Heart left ventricle (tissue), 16 donors: ENCODE data around the gene WNT9A. TPM values are rescaled to one million over a fixed set of nuclear protein-coding genes. Genes with fewer than 3 reads are reported as not detected.

ENCODE experiments used
- ATAC-seq, 4 donors: fragments of 200-7000 bp; cut with Tn5 transposase; one replicate each; pipeline ENCODE4 v1.9.1; 2020 to 2022; ENCODE audit warnings: moderate library complexity in 4 of 4, mild to moderate bottlenecking in 3 of 4, moderate number of reproducible peaks in 1 of 4
- DNase-seq, 5 donors: peaks; one replicate each; pipeline ENCODE4 v3.0.0-alpha.2; 2020
- H3K27ac ChIP-seq, 12 donors: fragments of 200-600 bp; sonication (generic) in 4 of 12; one replicate each; pipeline versions ENCODE4 v1.5.0 to v1.8.0; 2016 to 2022; ENCODE audit warnings: mild to moderate bottlenecking in 2 of 12
- H3K27me3 ChIP-seq, 9 donors: fragments of 200-600 bp; sonication (generic) in 2 of 9; one replicate each; pipeline versions ENCODE4 v1.5.1 to v1.8.0; 2016 to 2022; ENCODE audit warnings: mild to moderate bottlenecking in 3 of 9
- H3K36me3 ChIP-seq, 9 donors: fragments of 200-600 bp; sonication (generic) in 2 of 9; one replicate each; pipeline versions ENCODE4 v1.5.0 to v1.8.0; 2018 to 2022; ENCODE audit warnings: mild to moderate bottlenecking in 2 of 9
- H3K4me1 ChIP-seq, 12 donors: fragments of 200-600 bp; sonication (generic) in 4 of 12; one replicate each; pipeline versions ENCODE4 v1.5.0 to v1.8.0; 2016 to 2022; ENCODE audit warnings: mild to moderate bottlenecking in 3 of 12
- H3K4me3 ChIP-seq, 12 donors: fragments of 200-600 bp; sonication (generic) in 4 of 12; one replicate each; pipeline versions ENCODE4 v1.5.0 to v1.8.0; 2017 to 2022; ENCODE audit warnings: mild to moderate bottlenecking in 9 of 12, moderate library complexity in 4 of 12
- H3K9me3 ChIP-seq, 12 donors: fragments of 200-600 bp; sonication (generic) in 4 of 12; one replicate each; pipeline versions ENCODE4 v1.5.0 to v1.8.0; 2016 to 2022; ENCODE audit warnings: mild to moderate bottlenecking in 1 of 12
- CTCF ChIP-seq, 12 donors: fragments of 200-600 bp; sonication (generic) in 4 of 12; IDR thresholded peaks; one replicate each; pipeline versions ENCODE4 v1.5.0 to v1.8.0; 2018 to 2022; ENCODE audit warnings: antibody characterized with exemption in 12 of 12, mild to moderate bottlenecking in 5 of 12
- POLR2A ChIP-seq, 2 donors: fragments of 450-650 bp; IDR thresholded peaks; one replicate each; pipeline ENCODE4 v1.6.1; 2017; ENCODE audit warnings: antibody characterized with exemption in 2 of 2, mild to moderate bottlenecking in 2 of 2, moderate library complexity in 2 of 2
- WGBS, 4 donors: extraction: QIAGEN DNeasy Blood & Tissue Kit in 2 of 4; methylation state at CpG; one replicate each; pipeline versions ENCODE4 v1.1.5 to v1.1.7; 2013 to 2018; 5-methylcytosine and 5-hydroxymethylcytosine counted together
- intact Hi-C, 10 donors: fragments of 100-400 bp; cut with DNase I; formaldehyde crosslinking; loops; one replicate each; pipeline versions ENCODE4 v1.11.1 to v1.14.2; 2022
- polyA plus RNA-seq, 2 donors: library from polyadenylated mRNA; stranded (reverse); fragments of 200-250 nt; gene quantifications; one replicate each; pipeline ENCODE4 v1.2.3, GENCODE V29; 2013
- total RNA-seq, 9 donors: library from RNA; depleted of rRNA in 2 of 9; stranded (reverse); fragments of >200 nt in 2 of 9; fragmentation: NEBNext Ultra II Directional in 3 of 9; extraction: Animal tissue kit (Norgen Biotek cat#: 25700) in 3 of 9; gene quantifications; one replicate each; pipeline versions ENCODE4 v1.1.0 to v1.2.4, GENCODE V29; 2016 to 2023
- donor health status: ischemic (EF 13 %, LVEDD 7.1; RV severe dilation, severe dysfunction).
- donor health status: healthy with polysubstance abuse.
- donor health status: DM: no; HTN: yes; CAD: no.
- donor health status: DM: no; HTN: no; CAD: no.
- donor health status: ischemic (EF 25% LVEDD 6.9; RV normal size, moderate dysfunction).
- donor health status: ischemic (EF 25% LVEDD 5.7; RV mildly dilated, moderate dysfunction).
- donor health status: healthy.
- donor health status: DM: yes; HTN: yes; CAD: no.
- donor health status: ischemic (EF 35%, LVEDD 5.7; RV mildly dilated, moderate dysfunction).
- donor health status: nonischemic (EF 11% LVEDD 7.7; RV severe dilation, severe dysfunction).
- donor health status: DM: yes; HTN: yes; CAD: no.
- donor health status: PGD.
- donor health status: ischemic (EF 29% LVEDD 5.4; RV normal size, mild dysfunction).
- donor health status: nonischemic (EF 23%, LVEDD 6.1; RV moderate dilation, normal function).

Gene WNT9A
- total and polyA plus RNA-seq, 11 donors: 0.54 to 29.8 (median 2.3) TPM

- Histone ChIP-seq H3K4me1 (no peaks in the 10 kb centered on the region), H3K27ac (no peak overlapping the region), H3K36me3 (no peaks in the 10 kb centered on the region), H3K4me3 (no peak overlapping the region), H3K9me3 (no peaks in the 10 kb centered on the region), H3K27me3 (no peaks in the 10 kb centered on the region)
- DNase-seq (no peak), ATAC-seq (no peak)
- intact Hi-C loops: no loop called here
- 92 to 98% (median 96%) methylated on average over 1 of the region's 1 CpG for WGBS, 4 donors
- no peak for TF ChIP-seq POLR2A (IDR thresholded peaks at IDR 0.05)
- no peak for TF ChIP-seq CTCF (IDR thresholded peaks at IDR 0.05)
Measured at GRCh38 chr1:227906550-227907071, 41.1 kb downstream of the WNT9A start.

GRCh38 chr1:227905573-227906487 lies 41.9 kb downstream of the WNT9A start:
- intact Hi-C loops: no loop called here
- Histone ChIP-seq H3K4me3 (no peak overlapping the region), H3K9me3 (no peaks in the 10 kb centered on the region), H3K4me1 (no peaks in the 10 kb centered on the region), H3K27ac (no peak overlapping the region), H3K27me3 (no peaks in the 10 kb centered on the region), H3K36me3 (no peaks in the 10 kb centered on the region)
- DNase-seq (peak in 1 of 5 donors; percentile 21), ATAC-seq (no peak)
- no peak for TF ChIP-seq POLR2A (IDR thresholded peaks at IDR 0.05)
- no peak for TF ChIP-seq CTCF (IDR thresholded peaks at IDR 0.05)
- WGBS, 4 donors: 75 to 89% (median 83%) methylated on average over 13 to 15 of the region's 15 CpGs

GRCh38 chr1:227904541-227905335 lies 43.0 kb downstream of the WNT9A start:
- Histone ChIP-seq H3K9me3 (no peaks in the 10 kb centered on the region), H3K27me3 (no peaks in the 10 kb centered on the region), H3K27ac (no peak overlapping the region), H3K4me3 (no peak overlapping the region), H3K36me3 (no peaks in the 10 kb centered on the region), H3K4me1 (no peaks in the 10 kb centered on the region)
- TF ChIP-seq CTCF (IDR thresholded peaks at IDR 0.05) (no peak), POLR2A (IDR thresholded peaks at IDR 0.05) (no peak)
- ATAC-seq (no peak), DNase-seq (peak in 2 of 5 donors; percentile 13 to 53)
- 90 to 95% (median 93%) methylated on average over 9 to 14 of the region's 14 CpGs for WGBS, 4 donors
- intact Hi-C loops: no loop called here
